CD4-positive, alpha-beta T cell treated with Interleukin-4 for 4 hours (primary cell): ENCODE data around the gene STXBP5.
"Not testable (repeated sequence)": the region's sequence is repeated elsewhere in the genome, so short reads cannot be mapped to it uniquely, and the experiment has no call there.

ENCODE experiments used
- DNase-seq: peaks from one replicate; pipeline ENCODE4 v3.0.0-alpha.2; 2020

STXBP5 gene

DNA sequence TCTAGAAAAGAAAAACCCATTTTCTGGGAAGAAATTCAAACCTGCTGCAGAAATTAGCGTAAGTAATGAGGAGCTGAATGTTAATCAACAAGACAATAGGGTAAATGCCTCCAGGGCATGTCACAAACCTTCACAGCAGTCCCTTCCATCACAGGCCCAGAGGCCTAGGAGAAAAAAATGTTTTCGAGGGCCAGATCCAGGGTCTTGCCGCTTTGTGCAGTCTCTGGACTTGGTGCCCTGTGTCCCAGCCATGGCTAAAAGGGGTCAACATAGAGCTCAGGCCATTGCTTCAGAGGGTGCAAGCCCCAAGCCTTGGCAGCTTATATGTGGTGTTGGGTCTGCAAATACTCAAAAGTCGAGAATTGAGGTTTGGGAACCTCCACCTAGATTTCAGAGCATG lies 99.8 kb downstream of the STXBP5 start:
- DNase-seq, result no peak

DNA sequence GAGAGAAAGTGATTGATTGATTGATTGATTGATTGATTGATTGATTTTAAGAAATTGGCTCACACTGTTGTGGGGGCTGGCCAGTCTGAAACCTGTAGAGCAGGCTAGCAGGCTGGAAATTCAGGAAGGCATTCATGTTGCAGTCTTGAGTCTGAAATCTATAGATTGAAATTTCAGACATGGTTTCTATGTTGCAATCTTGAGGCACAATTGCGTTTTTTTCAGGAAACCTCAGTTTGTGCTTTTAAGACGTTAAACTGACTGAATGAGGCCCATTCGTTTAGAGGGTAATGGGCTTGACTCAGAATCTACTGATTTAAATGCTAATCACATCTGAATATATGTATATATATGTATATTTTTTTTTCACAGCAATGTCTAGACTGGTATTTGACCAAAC lies 106.3 kb downstream of the STXBP5 start:
- DNase-seq, result no peak

DNA sequence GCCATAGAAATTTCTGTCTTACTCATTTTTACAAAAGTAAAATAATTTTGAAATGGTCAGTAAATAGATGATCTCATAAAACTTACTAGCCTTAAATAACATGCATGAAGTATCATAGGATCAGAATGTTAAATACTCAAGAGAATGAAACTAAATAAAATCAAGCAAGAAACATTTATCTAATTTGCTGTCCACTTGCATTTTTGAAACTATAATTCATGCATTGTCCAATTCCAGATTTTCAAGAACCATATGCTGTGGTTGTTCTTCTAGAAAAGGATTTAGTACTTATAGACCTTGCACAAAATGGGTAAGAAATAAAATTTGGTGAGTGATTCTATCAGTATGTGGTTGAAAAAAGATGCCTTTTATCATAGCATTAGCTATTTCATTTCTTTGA lies 107.0 kb downstream of the STXBP5 start:
- no peak for DNase-seq

DNA sequence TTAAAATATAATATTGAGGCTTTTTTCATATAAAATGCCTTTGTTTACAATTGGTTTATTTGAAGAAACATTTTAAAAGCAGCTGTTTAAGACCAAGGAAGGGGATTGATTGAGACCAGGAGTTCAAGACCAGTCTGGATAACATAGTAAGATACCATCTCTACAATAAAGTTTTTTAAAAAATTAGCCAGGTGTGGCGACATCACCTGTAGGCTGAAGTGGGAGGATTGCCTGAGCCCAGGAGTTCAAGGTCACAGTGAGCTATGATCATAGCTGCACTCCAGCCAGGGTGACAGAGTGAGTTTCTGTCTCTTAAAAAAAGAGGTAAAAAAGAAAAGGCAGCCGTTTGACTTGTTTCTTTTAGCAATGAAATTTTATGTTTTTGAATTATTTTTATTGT lies 117.0 kb downstream of the STXBP5 start:
- no peak for DNase-seq

DNA sequence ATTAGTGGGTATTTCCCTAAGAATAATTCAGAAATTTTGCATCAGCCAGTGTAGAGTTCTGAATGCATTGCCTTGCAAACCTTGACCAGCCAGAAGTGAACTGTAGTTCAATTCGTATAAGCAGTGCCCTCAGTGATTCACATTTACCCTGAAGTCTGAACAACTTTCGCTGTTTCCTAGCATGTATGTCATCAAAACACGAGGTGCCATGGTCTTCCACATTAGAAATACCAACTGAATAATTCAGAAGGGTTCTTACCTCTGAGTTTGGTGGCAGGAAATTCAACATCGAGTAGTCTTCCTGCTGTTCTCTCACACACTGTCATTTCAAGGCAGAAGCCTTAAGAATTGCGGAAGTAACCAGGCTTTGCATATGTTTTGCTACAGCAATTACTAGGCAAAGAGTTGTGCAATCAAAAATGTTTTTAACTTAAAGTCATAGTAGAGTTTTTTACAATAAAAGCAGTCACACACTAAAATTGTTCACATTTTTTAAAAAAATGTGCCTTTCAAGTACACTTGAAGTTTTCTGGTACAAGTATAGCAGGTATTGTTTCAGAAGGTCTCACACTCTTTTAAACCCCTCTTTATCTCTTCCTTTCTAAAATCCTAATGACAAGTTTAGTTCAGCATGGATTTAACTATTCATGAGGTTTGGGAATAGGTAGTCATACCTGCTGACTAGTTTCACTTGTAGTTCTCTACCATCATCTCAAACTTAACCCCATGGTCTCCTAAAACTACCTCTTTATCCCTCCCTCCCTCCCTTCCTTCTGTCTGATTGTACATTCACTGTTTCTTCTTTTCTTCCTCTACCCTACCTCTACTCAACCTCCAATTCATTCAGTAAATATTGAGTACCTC lies 118.3 kb downstream of the STXBP5 start:
- peak; percentile 52 for DNase-seq

DNA sequence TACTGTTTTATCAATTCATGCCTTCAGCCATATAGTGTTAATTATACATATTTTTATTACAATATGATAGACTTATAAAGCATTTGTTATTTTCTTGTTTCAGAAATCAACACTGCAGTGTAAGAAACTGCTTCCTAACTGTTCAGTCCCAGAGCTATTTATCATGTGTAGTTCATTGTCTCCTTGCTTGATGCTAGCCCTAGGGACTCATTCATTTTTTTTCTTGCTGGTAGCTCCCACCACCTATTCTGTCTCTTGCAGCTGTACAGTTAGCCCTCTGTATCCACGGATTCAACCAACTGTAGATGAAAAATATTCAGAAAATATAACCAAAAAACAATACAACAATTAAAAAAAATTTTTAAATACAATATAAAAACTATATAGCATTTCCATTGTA lies 121.3 kb downstream of the STXBP5 start:
- no peak for DNase-seq

DNA sequence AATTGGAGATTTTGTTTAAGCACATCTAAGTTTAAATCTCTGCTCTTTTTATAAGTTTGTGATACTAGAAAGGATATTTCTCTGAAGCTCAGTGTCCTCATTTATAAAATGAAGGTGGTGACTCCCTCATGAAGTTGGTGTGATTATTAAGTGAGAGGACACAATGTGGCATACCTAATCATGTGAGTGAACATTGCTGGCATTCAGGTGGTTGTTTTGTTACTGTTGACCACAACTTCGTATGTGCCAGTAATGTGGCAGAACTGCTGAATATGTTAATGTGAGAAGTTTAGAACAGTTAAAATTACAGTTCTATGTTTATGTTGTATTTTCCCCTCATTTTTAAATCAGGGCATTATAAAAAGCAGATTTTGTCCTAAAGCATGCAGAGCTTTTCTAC lies 127.2 kb downstream of the STXBP5 start:
- no peak for DNase-seq

DNA sequence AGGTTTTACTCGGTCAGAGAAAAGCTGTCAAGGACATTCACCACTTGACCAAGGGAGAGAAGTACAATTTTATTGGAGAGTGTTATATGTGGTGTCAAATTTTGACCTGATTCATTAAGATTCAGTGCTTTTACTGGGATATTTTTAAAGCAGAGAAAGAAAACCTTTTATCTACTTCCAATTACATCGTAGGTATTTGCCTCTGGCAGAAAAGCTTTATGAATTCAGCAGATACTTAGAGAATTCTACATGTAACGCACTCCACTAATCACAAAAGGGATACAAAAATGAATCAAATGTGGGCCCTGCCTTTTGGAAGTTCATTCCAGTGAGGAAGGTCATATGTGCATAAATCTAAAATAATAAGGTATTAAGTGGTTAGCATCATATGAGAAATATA lies 133.7 kb downstream of the STXBP5 start:
- no peak for DNase-seq

DNA sequence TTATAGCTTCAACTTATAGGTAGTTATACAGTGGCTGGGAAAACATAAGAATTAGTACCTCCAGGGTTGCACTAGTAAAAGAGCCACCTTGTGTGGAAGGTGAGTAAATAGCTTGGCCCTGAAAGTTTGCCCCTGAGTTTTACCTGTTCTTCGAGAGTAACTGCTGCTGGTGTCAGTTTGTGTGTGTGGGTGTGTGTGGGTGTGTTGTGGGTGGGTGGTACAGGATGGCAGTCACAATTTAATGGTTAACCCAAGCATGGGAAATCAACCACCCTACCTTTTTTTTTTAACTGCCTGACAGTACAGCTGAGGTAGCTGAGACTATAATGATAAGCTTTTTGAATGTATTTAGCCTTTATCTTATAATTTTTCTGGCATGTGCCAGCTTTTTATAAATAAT lies 137.3 kb downstream of the STXBP5 start:
- DNase-seq, result no peak

DNA sequence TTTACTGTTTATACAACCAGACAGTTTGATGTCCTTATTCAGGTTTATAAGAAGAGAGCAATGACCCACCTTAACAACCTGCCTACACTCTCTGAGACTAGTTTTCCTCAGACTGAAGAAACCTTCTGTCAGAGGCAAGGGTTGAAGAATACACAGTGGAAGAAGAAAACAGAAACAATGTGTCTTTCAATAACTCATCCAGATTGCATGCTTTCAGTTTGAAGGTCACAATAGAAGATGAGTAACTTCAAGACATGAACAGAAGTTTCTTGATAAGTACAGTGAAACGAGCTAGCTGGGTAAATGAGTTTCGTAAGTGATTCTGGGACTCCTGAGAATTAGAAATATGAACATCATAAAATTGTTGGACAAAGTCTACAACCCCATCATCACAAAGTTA lies 141.7 kb downstream of the STXBP5 start:
- no peak for DNase-seq

DNA sequence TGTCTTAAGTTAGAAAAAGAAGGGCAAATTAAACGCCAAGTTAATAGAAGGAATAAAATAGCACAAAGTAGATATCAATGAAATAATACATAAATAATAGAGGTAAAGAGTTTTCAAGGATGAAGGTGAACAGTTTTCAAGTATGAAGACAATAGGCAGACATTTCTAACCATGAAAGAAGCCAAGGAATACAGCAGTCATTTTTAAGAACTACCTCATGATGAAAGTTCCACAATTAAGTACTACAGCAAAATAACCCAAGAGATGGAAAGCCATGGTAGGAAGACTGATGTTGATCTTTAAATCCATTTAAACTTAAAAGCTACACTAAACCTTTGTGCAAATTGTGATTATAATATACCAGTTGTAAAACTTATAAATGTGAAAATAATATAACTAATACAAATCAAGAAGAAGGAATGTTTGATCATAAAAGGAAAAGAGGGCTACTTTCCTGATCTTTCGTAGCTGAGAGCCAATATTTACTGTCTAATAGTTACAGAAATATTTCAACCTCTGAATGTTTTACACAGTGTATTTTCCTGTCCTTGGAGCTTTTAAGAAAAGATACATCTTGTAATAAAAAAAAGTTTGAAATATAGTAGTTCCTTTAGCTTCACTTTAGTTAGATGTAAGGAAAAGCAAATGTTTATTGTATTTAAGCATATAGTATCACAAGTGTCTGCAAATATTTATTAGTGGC lies 143.1 kb downstream of the STXBP5 start:
- DNase-seq, result no peak

DNA sequence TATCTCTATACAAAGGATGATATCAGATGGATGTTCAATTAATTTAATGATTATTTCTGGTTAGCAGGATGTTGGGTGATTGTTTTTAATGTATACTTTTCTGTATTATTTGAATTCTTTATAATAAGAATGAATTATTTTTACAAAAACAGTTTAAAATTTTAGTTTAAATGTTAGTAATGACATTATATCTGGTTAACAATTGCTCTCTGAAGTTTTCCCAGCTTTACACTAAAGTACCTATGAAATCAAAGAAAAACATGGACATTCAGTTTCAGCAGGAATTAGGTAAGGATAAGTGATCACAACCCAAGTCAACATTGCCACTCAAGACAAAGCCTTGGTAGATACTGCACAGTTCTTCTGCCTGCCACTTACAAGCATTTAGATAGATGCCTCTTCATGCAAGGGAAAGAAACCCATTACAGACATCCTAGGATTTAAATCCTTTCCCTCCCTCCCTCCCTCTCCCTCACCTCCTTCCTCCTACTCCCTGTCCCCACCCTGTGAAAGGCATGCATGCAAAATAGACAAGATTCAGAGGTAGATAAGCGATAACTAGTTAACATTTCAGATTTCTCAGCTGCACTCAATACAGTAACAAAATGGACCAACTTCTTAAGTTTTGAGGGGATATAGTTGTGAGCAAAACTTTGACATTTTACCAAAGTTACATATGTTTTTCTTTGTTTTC lies 143.8 kb downstream of the STXBP5 start:
- no peak for DNase-seq

DNA sequence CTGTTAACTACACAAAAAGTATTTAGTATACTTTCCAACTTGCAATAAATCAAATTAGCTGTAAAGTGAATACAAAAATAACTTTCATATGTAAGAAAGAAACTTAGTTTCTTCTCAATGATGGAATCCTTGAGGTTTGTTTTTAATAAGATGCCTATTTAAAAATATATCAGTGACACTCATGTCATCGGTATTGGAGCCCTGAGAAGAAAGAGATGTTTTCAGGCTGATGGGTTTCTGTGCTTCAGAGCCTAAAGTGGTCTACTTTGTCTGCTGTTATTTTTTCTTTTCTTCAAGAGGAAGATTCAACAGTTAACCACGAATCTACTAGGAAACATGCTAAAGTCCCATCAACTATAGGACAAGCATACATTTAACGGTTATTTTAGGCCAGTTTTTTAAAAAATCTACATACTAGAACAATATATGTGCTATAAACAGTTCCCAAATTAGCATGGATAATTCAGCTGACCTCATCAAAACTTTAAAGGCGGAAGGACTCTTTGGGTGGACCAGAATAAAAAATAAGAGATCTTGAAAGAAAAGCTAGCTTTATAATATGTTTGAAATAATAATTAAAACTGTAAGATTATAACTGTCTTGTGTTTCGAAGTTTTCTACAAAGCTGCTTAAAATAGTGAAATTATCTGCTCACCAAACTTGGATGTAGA lies 157.2 kb downstream of the STXBP5 start:
- DNase-seq, result no peak

DNA sequence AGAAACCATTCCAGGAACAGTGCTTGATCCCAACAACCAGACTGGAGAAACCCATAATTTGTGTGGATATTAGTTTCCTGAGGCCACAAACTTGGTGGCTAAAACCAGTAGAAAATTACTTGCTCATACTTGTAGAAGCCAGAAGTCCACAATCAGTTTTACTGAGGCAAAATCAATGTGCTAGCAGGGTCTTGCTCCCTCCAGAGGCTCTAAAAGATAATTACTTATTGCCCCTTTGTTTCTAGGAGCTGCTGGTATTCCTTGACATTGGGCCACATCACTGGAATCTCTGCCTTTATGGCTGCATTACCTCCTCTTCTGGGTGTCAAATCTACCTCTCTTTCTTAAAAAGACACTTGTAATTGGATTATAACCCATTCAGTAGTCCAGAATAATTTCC lies 162.1 kb downstream of the STXBP5 start:
- no peak for DNase-seq

DNA sequence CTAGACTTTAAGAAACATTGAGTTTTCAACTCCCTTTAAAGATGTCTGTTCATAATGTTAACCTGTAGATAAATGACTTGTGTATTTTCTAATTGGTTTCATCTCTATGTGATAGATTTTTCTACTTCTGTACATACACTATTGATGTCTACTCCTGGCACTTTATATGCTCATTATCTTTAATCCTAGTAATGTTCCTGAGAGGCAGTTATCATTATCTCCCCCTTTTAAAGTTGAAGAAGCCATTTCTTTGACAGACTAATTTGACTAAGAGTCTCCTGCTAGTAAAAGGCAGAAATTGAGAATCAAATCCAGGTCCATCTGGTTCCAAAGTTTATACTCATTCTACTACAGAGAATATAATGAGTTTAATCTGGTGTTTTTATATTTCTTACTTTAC lies 167.1 kb downstream of the STXBP5 start:
- no peak for DNase-seq

DNA sequence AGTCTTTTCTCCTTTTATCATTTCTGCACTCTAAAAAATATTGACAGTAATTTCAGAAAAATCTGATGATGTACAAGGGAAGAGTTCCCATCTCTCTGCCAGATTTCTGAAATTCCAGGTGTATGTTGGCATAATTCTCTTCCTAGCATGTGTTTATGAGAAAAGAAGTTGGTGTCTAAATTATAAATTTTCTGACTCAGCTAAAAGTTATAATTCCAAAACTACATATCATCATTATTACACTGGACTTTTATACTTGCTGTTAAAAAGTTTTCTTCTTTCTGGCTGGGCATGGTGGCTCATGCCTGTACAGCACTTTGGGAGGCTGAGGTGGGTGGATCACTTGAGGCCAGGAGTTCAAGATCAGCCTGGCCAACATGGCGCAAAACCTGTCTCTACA lies 168.6 kb downstream of the STXBP5 start:
- no peak for DNase-seq

DNA sequence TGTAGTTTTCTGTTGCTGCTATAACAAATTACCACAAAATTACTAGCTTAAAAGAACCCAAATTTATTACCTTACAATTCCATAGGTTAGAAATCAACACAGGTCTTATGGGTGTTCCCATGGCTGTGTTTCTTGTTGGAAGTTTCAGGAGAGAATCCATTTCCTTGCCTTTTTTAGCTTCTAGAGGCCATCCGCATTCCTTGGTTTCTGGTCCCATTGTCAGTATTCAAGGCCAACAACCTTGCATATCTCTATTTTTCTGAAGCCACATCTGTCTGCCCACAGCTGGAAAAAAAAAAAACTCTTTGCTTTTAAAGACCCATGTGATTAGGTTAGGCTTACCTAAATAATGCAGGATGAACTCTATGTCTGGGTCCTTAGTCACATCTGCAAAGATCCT lies 174.6 kb downstream of the STXBP5 start:
- DNase-seq, result no peak

DNA sequence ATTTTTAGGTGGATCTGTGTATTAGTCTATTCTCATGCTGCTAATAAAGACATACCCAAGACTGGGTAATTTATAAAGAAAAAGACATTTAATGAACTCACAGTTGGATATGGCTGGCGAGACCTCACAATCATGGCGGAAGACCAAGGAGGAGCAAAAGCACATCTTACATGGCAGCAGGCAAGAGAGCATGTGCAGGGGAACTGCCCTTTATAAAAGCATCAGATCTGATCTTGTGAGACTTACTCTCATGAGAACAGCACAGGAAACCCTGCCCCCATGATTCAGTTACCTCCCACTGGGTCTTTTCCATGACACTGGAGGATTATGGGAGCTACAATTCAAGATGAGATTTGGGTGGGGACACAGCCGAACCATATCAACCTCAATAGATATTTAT lies 176.6 kb downstream of the STXBP5 start:
- not testable (repeated sequence) for DNase-seq

DNA sequence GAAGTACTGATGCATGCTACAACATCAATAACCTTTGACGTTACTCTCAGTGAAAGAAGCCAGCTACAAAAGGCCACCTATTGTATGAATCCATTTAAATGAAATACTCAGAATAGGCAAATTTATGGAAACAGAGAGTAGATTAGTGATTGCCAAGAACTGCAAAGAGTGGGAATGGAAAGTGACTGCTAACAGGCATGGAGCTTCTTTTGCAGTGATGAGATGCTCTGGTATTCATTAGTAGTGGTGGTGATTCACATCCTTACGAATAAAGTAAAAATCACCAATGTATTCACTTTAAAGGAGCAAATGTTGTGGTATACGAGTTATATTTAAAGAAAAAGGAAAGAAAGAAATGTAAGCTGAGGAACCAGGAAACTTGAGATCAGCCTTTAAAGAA lies 177.5 kb downstream of the STXBP5 start:
- DNase-seq, result no peak

DNA sequence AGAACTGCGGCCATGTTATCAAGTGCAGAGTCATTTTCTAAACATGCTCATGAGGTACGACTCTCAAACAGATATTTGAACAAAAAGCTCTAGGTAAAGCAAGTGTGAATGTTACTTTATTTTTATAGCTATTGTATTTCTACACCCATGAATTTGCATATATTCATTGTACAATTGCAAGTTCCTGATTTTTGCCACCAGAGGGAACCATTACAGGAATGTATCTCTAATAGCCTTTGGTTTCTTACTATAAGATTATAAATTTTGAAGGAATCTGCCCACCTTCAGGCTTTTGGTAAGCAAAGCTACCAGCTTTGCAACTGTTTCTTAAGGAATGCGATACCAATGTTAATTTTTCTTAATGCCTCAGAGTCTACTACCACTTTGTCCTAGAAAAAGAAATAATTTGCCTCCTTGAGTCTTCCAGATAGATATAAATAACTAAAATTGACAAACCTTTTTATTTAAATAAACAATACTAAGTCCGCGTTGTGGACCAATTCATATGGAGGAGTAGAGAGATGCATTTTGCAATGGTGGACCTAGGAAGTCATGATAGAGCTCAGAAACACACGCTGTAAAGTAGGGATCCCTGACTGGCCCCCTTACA lies 178.8 kb downstream of the STXBP5 start:
- DNase-seq, result no peak

DNA sequence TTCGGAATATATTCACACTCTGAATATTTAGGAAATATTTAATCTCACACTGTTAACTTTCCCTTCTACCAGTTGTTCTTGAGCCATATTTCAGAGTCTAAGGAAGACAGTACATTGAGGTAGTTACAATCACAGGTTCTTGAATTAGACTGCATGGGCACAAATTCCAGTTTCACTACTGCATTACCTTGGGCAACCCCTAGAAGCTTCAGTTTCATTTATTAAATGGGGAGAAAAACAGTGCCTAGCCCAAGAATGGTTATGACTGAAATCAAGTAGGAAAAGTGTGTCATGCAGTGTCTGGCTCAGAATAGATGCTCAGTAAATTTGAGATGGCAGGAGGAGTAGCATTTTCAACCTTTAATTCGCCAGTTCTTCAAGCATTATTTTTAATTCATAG lies 179.8 kb downstream of the STXBP5 start:
- no peak for DNase-seq

DNA sequence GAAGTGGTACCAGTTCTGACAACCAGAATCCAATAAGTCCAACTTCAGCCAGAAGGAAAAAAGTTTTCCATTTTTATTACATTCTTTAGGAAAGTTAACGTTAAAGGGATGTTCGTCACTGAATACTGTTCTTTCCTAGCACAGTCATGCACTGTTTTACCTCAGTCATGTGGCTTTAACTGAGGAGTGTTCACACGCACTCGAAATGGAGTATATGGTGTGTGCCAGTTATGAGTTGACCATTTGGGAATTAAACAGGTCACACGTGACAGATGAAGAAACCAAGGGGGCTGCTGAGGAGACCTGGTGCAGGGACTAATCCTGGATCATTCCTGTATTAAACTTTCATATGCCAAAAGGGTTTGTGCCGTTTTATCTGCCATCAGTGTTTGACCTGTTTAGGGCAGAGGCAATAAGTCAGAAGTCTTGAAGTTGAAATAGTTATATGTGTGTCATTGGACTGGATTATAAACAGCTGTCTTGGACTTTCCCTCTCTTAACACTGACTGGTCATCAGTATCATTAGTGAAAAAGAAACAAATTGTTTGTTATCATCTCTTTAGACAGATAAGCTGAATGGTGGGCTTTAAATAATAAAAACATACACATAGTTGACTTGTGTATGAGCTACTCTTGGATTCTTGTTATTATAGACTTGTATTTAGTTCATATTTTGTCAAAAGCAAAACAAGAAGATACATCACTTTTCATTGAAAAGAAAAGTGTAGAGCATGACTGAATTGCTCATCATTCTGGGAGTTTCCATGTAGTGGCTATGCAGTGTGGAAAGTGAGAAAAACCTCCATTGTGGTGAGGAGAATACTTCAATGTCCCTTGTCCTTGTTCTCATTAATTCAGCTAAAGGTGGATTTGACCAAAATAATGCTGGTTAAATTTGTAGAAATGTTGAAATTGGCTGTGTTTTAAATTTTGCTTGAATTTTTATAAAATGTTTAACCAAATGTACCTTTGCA lies 180.8 kb downstream of the STXBP5 start:
- no peak for DNase-seq
